WTC11 (cell line): ENCODE results near the gene MEF2D. TPM values are rescaled to one million over a fixed set of nuclear protein-coding genes. Genes with fewer than 3 reads are reported as not detected.

Experiments used
- ATAC-seq: fragments of 200-7000 bp; cut with Tn5 transposase; 2 replicates; pipeline ENCODE4 v1.10.0; 2021; ENCODE audit warnings: mild to moderate bottlenecking, moderate library complexity
- CTCF ChIA-PET: fragments of 300-600 bp; sonication (Branson Sonifier 250); formaldehyde crosslinking; loops from one replicate; lab custom pipeline; 2021; ENCODE audit warnings: antibody characterized with exemption; lab: Charles Lee
- POLR2A ChIA-PET: fragments of 350-600 bp; sonication (Branson Sonifier 250); formaldehyde crosslinking; loops from one replicate; lab custom pipeline; 2021; ENCODE audit warnings: antibody characterized with exemption; lab: Charles Lee
- DNase-seq: peaks from one replicate; pipeline ENCODE4 v3.0.0; 2021; ENCODE audit warnings: low spot score
- H3K27ac Mint-ChIP-seq: 2 replicates; pipeline ENCODE4 v1.8.0; 2021; ENCODE audit warnings: mixed read lengths
- H3K27me3 Mint-ChIP-seq: 2 replicates; pipeline ENCODE4 v1.8.0; 2021; ENCODE audit warnings: low read depth, mild to moderate bottlenecking, moderate library complexity, mixed read lengths
- H3K36me3 Mint-ChIP-seq: 2 replicates; pipeline ENCODE4 v1.8.0; 2021; ENCODE audit warnings: mixed read lengths
- H3K4me1 Mint-ChIP-seq: 2 replicates; pipeline ENCODE4 v1.8.0; 2022; ENCODE audit warnings: mixed read lengths
- H3K4me3 Mint-ChIP-seq: 2 replicates; pipeline ENCODE4 v1.8.0; 2021; ENCODE audit warnings: mild to moderate bottlenecking, moderate library complexity, mixed read lengths
- H3K9me3 Mint-ChIP-seq: 2 replicates; pipeline ENCODE4 v1.8.0; 2021; ENCODE audit warnings: mixed read lengths
- ATF2 ChIP-seq: sonication (generic); formaldehyde crosslinking; IDR thresholded peaks from 2 replicates; pipeline ENCODE4 v1.8.1; 2022; ENCODE audit warnings: low read depth, missing genetic modification reagents, borderline replicate concordance
- ELF4 ChIP-seq: sonication (generic); formaldehyde crosslinking; IDR thresholded peaks from 2 replicates; pipeline ENCODE4 v1.8.1; 2022; ENCODE audit warnings: low read depth, mild to moderate bottlenecking, moderate library complexity, missing genetic modification reagents
- ESRRA ChIP-seq: sonication (generic); formaldehyde crosslinking; IDR thresholded peaks from 2 replicates; pipeline ENCODE4 v1.8.1; 2022; ENCODE audit warnings: mild to moderate bottlenecking, missing genetic modification reagents, borderline replicate concordance
- ETV6 ChIP-seq: sonication (generic); formaldehyde crosslinking; IDR thresholded peaks from 2 replicates; pipeline ENCODE4 v1.8.1; 2022; ENCODE audit warnings: mild to moderate bottlenecking, missing genetic modification reagents
- FOXK1 ChIP-seq: sonication (generic); formaldehyde crosslinking; IDR thresholded peaks from 2 replicates; pipeline ENCODE4 v1.8.0; 2022; ENCODE audit warnings: mild to moderate bottlenecking, moderate library complexity, missing genetic modification reagents
- GABPB1 ChIP-seq: sonication (generic); formaldehyde crosslinking; IDR thresholded peaks from 2 replicates; pipeline ENCODE4 v1.8.1; 2023; ENCODE audit warnings: mild to moderate bottlenecking, missing genetic modification reagents
- JAZF1 ChIP-seq: fragments of 250-450 bp; sonication (Bioruptor Pico); IDR thresholded peaks from 2 replicates; pipeline ENCODE4 v1.9.0; 2021; ENCODE audit warnings: moderate library complexity, mild to moderate bottlenecking, inconsistent platforms
- KAT7 ChIP-seq: sonication (generic); formaldehyde crosslinking; IDR thresholded peaks from 2 replicates; pipeline ENCODE4 v1.8.1; 2023; ENCODE audit warnings: missing genetic modification reagents, mild to moderate bottlenecking, borderline replicate concordance
- MXD4 ChIP-seq: fragments of 250-450 bp; sonication (Bioruptor Pico); IDR thresholded peaks from 2 replicates; pipeline ENCODE4 v1.8.0; 2021; ENCODE audit warnings: mild to moderate bottlenecking, moderate library complexity, borderline replicate concordance
- PRRX2 ChIP-seq: fragments of 250-450 bp; sonication (Bioruptor Pico); IDR thresholded peaks from 2 replicates; pipeline ENCODE4 v1.8.0; 2021; ENCODE audit warnings: mild to moderate bottlenecking
- RELA ChIP-seq: sonication (generic); formaldehyde crosslinking; IDR thresholded peaks from 2 replicates; pipeline ENCODE4 v1.8.1; 2022; ENCODE audit warnings: missing genetic modification reagents, mild to moderate bottlenecking, borderline replicate concordance
- SMAD3 ChIP-seq: sonication (generic); formaldehyde crosslinking; IDR thresholded peaks from 2 replicates; pipeline ENCODE4 v1.8.0; 2022; ENCODE audit warnings: missing genetic modification reagents, mild to moderate bottlenecking, borderline replicate concordance
- USF1 ChIP-seq: sonication (generic); formaldehyde crosslinking; IDR thresholded peaks from 2 replicates; pipeline ENCODE4 v1.8.0; 2022; ENCODE audit warnings: mild to moderate bottlenecking, missing genetic modification reagents
- ZBTB21 ChIP-seq: sonication (generic); formaldehyde crosslinking; IDR thresholded peaks from 2 replicates; pipeline ENCODE4 v1.8.1; 2023; ENCODE audit warnings: mild to moderate bottlenecking, missing genetic modification reagents, borderline replicate concordance
- ZMAT4 ChIP-seq: fragments of 250-450 bp; sonication (Bioruptor Pico); IDR thresholded peaks from 2 replicates; pipeline ENCODE4 v1.9.0; 2021; ENCODE audit warnings: mild to moderate bottlenecking
- ZNF416 ChIP-seq: fragments of 250-450 bp; sonication (Bioruptor Pico); IDR thresholded peaks from 2 replicates; pipeline ENCODE4 v1.9.0; 2021; ENCODE audit warnings: mild to moderate bottlenecking, inconsistent platforms
- total RNA-seq: library from RNA; stranded (reverse); gene quantifications from 3 replicates; pipeline ENCODE4 v1.2.3, GENCODE V29; 2021
- TF ChIP-seq, protein P1 (sequence below): sonication (generic); formaldehyde crosslinking; IDR thresholded peaks from 2 replicates; pipeline ENCODE4 v1.8.0; 2023; ENCODE audit warnings: missing genetic modification reagents, mild to moderate bottlenecking, borderline replicate concordance
- TF ChIP-seq, protein P2 (sequence below): sonication (generic); formaldehyde crosslinking; IDR thresholded peaks from 2 replicates; pipeline ENCODE4 v1.8.1; 2023; ENCODE audit warnings: mild to moderate bottlenecking, missing genetic modification reagents

The MEF2D gene
- total RNA-seq, 1 experiment from 2014 or later = 24.1 TPM

DNA sequence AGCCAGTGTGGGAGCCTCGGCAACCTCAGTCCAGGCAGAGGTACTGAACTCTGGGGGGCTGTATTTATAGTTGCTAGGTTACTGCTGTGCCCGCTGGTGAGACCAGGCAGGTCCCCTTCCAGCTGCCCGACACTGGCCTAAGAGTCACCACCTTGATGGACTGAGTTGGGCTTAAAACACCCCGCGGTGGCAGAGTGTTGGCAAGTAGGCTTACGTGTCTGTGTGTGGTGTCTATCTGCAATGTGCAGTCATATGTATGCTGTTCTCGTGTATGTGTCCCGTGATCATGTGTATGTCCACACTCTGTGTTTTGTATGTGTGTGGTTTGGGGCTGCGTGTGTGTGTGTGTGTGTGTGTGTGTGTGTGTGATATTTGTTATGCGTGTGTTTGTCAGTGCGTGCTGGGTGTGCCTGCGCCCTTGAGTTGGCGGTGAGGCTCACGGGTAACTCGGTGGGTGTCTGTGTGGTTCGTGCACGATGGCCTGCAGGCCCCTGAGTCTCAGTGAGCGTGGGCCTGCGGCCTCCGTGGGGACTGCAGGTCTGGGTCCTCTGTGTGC lies 65.5 kb downstream of the MEF2D start:
- Mint-ChIP-seq H3K4me3 (peak overlapping the region; percentile 68), H3K27ac (no peak overlapping the region), H3K4me1 (peaks cover 69% of the 10 kb centered on the region)
- DNase-seq (no peak), ATAC-seq (no peak)
- no peak for TF ChIP-seq GABPB1 (CRISPR knock-in tag)
- no peak for TF ChIP-seq PRRX2 (CRISPR knock-in tag)
- TF ChIP-seq SMAD3 (CRISPR knock-in tag) = no peak
- TF ChIP-seq, protein P1, sequence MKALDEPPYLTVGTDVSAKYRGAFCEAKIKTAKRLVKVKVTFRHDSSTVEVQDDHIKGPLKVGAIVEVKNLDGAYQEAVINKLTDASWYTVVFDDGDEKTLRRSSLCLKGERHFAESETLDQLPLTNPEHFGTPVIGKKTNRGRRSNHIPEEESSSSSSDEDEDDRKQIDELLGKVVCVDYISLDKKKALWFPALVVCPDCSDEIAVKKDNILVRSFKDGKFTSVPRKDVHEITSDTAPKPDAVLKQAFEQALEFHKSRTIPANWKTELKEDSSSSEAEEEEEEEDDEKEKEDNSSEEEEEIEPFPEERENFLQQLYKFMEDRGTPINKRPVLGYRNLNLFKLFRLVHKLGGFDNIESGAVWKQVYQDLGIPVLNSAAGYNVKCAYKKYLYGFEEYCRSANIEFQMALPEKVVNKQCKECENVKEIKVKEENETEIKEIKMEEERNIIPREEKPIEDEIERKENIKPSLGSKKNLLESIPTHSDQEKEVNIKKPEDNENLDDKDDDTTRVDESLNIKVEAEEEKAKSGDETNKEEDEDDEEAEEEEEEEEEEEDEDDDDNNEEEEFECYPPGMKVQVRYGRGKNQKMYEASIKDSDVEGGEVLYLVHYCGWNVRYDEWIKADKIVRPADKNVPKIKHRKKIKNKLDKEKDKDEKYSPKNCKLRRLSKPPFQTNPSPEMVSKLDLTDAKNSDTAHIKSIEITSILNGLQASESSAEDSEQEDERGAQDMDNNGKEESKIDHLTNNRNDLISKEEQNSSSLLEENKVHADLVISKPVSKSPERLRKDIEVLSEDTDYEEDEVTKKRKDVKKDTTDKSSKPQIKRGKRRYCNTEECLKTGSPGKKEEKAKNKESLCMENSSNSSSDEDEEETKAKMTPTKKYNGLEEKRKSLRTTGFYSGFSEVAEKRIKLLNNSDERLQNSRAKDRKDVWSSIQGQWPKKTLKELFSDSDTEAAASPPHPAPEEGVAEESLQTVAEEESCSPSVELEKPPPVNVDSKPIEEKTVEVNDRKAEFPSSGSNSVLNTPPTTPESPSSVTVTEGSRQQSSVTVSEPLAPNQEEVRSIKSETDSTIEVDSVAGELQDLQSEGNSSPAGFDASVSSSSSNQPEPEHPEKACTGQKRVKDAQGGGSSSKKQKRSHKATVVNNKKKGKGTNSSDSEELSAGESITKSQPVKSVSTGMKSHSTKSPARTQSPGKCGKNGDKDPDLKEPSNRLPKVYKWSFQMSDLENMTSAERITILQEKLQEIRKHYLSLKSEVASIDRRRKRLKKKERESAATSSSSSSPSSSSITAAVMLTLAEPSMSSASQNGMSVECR (CRISPR knock-in tag) = no peak
- no peak for TF ChIP-seq ZNF416 (CRISPR knock-in tag)
- no peak for TF ChIP-seq ESRRA (CRISPR knock-in tag)
- TF ChIP-seq, protein P2, sequence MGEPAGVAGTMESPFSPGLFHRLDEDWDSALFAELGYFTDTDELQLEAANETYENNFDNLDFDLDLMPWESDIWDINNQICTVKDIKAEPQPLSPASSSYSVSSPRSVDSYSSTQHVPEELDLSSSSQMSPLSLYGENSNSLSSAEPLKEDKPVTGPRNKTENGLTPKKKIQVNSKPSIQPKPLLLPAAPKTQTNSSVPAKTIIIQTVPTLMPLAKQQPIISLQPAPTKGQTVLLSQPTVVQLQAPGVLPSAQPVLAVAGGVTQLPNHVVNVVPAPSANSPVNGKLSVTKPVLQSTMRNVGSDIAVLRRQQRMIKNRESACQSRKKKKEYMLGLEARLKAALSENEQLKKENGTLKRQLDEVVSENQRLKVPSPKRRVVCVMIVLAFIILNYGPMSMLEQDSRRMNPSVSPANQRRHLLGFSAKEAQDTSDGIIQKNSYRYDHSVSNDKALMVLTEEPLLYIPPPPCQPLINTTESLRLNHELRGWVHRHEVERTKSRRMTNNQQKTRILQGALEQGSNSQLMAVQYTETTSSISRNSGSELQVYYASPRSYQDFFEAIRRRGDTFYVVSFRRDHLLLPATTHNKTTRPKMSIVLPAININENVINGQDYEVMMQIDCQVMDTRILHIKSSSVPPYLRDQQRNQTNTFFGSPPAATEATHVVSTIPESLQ = no peak
- no peak for TF ChIP-seq FOXK1 (CRISPR knock-in tag)
- no peak for TF ChIP-seq ETV6 (CRISPR knock-in tag)
- TF ChIP-seq JAZF1 (CRISPR knock-in tag) = no peak
- TF ChIP-seq, all 79 proteins: peak for 0
- Mint-ChIP-seq H3K27me3 (peaks cover 100% of the 10 kb centered on the region), H3K9me3 (no peaks in the 10 kb centered on the region), H3K36me3 (peaks cover 3% of the 10 kb centered on the region)
- POLR2A ChIA-PET = interaction anchor here (1.0 kb wide), 1 partner anchor 15 kb away, joined by 3 read pairs; no protein-coding TSS in a partner anchor
- CTCF ChIA-PET = interaction anchor here (0.6 to 10.1 kb wide), 6 partner anchors 11 to 52 kb away, joined by 3 to 200 read pairs (median 4); no protein-coding TSS in a partner anchor

- POLR2A ChIA-PET = interaction anchor here (2.0 kb wide), 1 partner anchor 12 kb away, joined by 10 read pairs; no protein-coding TSS in a partner anchor
- Mint-ChIP-seq H3K4me3 (no peak overlapping the region), H3K36me3 (peaks cover 3% of the 10 kb centered on the region), H3K4me1 (peaks cover 69% of the 10 kb centered on the region), H3K27me3 (peaks cover 100% of the 10 kb centered on the region), H3K27ac (no peak overlapping the region), H3K9me3 (no peaks in the 10 kb centered on the region)
- no peak for DNase-seq
- TF ChIP-seq ZBTB21 (CRISPR knock-in tag) (no peak), USF1 (CRISPR knock-in tag) (no peak), ATF2 (CRISPR knock-in tag) (no peak), ELF4 (CRISPR knock-in tag) (no peak), KAT7 (CRISPR knock-in tag) (no peak), ZMAT4 (CRISPR knock-in tag) (no peak), RELA (no peak), MXD4 (CRISPR knock-in tag) (no peak), PRRX2 (CRISPR knock-in tag) (no peak)
- ATAC-seq = no peak
- CTCF ChIA-PET = interaction anchor here (1.1 to 10.1 kb wide), 7 partner anchors 11 to 75 kb away, joined by 4 to 200 read pairs (median 16); no protein-coding TSS in a partner anchor
Observed at GRCh38 chr1:156433602-156434001, 67.0 kb downstream of the MEF2D start.
